GM19467 (cell line): ENCODE results near the gene ZNF407.
"Not testable (repeated sequence)": the region's sequence is repeated elsewhere in the genome, so short reads cannot be mapped to it uniquely, and the experiment has no call there.

Source experiments
- ATAC-seq: cut with Tn5 transposase; IDR thresholded peaks from one replicate; pipeline ENCODE4 v1.9.1; 2021; ENCODE audit warnings: mild to moderate bottlenecking, moderate library complexity; ENCODE audit not compliant: unreplicated experiment

The ZNF407 gene

DNA sequence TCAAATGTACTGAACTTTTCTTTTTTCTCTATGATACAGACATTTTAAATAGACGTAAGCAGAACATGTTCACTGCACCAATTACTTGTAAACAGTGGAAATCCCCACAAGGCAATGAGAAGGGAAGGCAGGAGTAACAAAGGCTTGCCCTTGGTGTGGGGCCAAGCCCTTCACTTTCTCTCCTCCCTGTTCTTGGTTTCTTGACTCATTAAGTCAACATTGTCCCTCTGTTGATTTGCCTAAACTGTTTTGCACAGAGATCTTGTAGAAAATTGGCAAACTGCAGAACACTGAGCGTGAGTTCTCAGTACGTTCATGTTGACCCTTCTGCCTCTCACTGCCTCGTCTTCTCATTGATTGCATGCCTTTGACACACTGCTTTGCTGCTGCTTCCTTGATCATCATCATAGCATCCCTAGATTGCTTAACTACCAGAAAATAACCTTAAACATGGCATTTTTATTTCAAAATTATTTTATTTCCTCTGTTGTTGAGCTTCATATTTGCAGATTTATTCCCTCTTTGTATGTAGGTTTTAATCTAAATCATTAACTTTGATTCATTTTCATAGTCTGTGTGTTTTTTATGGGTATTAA lies 353.6 kb downstream of the ZNF407 start:
- ATAC-seq = no peak

DNA sequence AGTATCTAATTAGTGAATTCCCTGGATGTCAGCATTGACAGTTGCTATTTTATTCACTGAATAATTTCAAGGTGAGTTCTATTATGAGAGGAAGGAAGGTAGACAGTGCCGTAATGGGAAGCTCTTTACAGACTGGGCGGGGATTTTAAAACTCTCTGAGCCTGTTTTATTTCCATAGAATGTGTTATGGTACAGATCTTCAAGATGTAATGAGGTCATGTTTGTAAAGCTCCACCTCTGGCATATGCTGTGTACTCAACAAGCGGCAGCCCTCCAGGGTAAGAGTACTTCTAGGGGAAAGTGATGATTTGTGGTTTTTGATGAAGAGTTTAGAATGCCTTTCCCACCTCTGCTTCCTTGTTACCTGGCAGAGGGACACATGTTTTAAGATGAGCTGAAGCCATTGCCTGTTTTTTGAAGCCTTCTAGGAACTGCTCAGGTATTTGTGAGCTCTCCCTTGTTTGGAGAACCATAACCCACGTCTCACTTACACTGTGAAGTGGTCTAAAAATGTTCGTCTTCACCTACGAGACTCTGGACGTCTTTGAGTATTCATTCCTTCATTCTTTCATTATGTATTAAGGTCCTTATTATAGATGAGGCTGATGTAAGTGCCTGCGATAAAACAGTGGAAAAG lies 360.0 kb downstream of the ZNF407 start:
- ATAC-seq = no peak

DNA sequence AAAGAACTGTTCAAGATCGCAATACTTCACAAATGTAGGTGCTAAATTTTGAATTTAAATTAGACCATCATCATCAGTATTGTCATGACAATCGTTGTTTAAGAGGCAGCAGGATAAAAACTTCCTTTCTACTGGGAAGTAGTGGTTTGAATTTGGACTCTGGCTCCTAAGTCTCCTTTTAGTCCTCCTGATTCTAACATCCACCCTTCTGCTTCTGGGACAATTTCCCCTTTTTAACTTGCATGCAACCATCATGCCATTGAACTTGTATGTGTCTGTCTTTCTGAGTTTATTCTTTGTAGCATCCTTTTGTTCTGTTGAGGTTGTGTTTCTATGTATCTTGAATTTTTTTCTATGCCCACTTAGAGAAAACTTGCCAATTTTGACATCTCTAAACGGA lies 361.5 kb downstream of the ZNF407 start:
- ATAC-seq = no peak

DNA sequence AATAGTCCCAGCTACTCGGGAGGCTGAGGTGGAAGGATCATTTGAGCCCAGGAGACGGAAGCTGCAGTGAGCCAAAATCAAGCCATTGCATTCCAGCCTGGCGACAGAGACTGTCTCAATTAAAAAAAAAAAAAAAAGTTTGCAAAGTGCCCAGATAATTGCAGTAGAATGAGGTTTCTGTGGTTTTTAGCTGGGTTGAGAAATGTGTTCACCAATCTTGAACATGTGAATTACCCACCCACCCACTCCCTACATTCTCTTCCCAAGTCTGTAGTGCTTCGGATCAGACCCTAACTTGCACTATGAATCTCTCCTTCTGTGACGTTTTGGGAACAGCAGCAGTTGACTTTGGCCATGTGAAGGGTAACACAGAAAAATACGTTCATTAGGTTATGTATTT lies 363.9 kb downstream of the ZNF407 start:
- no peak for ATAC-seq

DNA sequence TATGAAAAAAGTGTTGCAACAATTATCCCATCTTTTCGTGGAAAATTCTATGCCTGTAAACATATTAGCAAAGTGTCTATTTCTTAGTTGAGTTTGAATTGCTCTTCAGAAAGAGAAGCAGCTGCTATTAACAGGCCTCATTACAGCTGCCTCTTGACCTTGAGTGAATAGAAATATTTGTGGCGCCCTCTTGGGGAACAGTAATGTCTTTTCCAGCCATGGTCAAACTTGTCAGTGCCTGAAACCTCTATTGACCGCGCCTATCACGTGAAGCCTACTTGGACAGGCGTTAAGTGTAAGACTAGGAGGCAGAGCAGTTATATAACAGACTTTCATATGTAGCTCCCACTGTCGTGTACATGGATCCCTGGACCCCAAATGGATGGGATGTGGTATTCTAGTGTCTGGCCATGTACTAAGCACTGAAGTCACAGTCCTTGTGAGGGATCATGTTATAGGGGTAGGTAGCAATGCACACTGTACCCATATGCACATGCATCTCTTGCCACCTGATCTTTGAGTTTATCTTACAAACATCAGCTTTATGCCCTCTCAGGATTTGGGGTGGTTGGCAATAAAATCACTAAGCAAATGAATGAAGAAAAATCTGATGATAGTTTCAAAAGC lies 366.3 kb downstream of the ZNF407 start:
- ATAC-seq = peak; percentile 79

DNA sequence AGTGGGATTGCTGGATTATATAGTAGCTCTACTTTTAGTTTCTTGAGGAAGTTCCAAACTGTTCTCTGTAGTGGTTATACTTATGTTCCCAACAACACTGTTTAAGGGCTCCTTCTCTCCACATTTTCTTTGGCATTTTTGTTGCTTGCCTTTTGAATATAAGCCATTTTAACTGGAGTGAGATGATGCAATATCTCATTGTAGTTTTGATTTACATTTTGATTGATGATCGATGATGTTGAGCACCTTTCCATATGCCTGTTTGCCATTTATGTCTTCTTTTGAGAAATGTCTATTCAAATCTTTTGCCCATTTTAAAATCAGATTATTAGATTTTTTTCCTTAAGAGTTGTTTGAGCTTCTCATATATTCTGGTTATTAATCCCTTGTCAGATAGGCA lies 368.0 kb downstream of the ZNF407 start:
- no peak for ATAC-seq

DNA sequence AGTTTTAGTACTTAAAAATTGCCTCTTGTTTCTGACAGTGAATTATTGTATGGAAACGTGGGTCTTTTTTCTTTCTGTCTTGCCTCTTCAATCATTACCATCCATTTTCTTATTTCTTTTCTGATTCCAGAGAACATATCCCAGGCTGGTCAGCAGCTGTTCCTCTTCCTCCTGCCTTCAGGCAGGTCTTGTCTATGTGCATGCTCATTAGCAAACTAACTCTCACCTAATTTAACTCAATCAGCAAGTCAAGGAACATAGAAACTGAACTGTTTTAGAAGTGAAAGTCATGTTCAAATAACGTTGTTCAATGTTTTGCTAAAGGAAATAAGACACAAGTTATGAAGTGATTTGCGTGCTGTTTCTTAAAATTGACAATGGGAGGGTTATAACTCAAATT lies 369.8 kb downstream of the ZNF407 start:
- ATAC-seq = no peak

DNA sequence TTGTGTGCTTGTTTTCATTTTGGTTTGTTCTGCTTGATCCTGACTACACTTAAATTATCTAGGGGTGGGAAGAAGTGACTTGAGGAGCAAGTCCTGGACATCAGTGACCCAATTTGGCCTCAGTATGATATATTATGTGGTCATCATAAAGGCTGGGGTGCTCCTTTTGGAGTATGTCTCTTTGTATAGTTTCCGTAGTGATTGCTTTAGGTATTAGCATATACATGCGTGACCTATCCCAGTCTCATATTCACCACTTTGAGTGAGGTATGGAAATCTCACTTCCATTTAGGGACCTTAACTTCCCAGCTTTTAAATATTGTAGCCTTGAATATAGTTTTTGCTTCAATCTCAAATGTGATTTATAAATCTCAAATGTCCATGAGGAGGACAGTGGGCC lies 370.3 kb downstream of the ZNF407 start:
- ATAC-seq = no peak

DNA sequence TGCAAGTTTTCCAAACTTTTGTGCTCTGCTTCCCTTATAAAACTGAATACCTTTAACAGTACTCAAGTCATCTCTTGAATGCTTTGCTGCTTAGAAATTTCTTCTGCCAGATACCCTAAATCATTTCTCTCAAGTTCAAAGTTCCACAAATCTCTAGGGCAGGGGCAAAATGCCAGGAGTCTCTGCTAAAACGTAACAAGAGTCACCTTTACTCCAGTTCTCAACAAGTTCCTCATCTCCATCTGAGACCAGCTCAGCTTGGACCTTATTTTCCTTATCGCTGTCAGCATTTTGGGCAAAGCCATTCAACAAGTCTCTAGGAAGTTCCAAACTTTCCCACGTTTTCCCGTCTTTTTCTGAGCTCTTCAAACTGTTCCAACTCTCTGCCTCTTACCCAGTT lies 373.7 kb downstream of the ZNF407 start:
- not testable (repeated sequence) for ATAC-seq

DNA sequence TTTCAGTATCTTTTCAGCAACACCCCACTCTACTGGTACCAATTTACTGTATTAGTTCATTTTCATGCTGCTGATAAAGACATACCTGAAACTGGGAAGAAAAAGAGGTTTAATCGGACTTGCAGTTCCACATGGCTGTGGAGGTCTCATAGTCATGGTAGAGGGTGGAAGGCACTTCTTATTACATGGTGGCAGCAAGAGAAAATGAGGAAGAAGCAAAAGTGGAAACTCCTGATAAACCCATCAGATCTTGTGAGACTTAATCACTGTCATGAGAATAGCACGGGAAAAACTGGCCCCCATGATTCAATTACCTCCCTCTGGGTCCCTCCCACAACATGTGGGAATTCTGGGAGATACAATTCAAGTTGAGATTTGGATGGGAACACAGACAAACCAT lies 374.1 kb downstream of the ZNF407 start:
- not testable (repeated sequence) for ATAC-seq

DNA sequence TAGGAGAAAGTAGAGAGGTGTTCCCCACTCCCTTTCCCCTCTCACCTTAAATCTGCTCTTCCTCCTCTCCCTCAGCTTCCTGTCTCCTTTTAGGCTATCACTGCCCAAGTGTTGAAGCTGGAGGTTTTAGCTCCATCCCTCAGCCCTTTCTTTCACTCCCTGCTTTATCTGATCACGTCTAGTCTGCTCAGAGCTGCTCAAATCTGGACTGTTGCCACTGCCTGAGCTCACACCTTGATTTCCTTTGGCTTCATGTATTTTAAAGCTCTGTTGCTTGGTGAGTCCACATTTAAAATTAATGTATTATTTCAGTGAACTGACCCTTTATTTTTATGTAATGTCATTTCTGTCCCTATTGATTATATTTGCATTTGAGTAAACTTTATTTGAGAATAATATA lies 374.7 kb downstream of the ZNF407 start:
- no peak for ATAC-seq

DNA sequence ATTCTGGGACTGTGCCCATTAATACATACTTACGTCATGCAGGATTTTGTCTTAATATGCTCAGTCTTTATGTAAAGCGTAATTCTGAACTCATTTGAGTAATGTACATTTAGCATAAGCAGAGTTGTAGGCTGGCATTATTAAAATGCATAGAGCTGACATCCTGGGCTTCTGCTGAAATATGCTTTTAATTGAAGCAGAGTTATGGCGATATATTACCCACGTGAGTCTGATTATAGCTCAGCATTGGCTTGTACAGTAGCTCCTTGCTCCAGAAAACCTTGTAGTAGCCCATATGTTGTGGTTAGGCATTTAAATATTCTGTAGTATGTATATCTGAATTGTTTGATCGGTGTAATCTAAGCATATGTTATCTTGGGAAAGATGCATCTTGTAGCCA lies 377.3 kb downstream of the ZNF407 start:
- ATAC-seq = no peak

DNA sequence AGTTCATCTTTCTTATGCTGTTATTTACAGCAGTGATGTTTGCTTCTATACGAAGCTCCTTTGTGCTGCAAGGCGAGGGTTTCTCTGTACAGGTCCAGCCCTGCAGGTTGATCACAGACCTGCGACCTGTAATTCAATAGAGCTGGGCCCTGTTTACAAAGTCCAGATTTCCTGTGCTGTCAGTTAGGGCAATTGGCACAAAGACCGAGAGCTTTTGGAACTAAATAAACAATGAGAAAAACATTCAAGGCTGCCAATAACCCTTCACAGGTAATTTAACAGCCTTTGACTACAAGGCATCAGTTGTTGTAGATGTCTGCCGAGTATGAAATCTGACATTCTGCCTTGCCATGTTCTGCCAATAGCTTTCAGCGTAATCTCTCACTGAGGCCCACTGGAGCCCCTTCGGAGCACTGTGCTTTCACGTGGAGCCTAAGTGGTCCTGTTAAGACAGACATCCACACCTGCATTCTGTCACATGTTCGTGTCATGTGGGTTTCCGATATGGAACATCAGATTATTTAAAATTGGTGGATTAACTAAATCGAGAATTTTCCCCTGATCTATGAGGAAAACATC lies 378.8 kb downstream of the ZNF407 start:
- no peak for ATAC-seq

DNA sequence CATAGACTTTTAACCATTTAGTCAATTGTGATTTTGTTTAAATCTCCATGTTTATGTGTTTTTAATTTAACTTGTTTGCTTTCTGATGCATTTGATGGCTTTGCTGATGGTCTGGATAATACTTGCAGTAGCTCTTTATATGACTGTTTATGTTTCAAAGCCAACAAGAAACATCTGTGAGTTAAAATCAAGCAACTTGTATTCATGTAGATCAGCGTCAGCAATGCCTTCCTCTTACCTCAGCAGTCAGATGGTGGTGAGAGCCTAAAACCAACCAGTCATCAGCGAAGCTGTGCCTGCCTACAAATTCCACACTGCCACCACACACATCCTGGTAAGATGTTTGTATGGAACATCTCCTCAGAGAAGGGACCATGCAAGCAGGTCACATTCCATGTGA lies 379.4 kb downstream of the ZNF407 start:
- no peak for ATAC-seq

DNA sequence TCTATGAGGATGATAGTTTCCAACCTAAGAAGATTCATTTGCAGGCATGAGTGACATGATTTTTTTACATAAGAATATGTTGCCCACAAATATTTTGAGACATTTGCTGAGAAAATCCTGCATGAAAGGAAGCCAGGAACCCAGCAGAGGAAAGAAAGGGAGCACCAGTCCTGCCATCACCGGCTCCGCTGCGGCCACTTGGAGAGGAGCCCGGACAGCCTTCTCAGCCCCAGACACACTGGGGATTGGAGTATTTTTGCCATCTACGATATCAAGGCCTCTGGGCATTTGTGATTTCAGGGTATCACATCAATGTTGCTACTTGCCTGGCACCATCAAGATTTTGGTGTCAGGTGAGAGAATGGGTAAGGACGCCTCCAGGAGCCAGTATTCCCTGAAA lies 383.0 kb downstream of the ZNF407 start:
- ATAC-seq = no peak

DNA sequence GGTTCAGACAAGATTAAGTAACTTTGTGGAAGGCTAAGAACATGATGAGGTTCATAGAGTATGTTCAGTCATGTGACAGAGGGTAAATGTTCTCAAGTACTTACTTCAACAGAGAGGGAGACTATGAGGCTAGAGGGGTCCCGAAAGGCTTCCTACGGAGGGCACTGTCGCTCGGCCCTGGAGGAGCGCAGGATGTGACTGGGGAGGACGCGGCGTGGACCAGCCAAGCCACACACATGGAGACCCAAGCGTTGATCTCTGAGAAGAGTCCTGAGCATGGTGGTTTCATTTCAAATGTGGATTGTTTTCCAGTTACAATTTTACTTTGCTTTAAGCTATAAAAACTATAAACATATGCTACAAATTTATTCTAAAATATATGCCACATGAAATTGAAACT lies 383.8 kb downstream of the ZNF407 start:
- no peak for ATAC-seq

DNA sequence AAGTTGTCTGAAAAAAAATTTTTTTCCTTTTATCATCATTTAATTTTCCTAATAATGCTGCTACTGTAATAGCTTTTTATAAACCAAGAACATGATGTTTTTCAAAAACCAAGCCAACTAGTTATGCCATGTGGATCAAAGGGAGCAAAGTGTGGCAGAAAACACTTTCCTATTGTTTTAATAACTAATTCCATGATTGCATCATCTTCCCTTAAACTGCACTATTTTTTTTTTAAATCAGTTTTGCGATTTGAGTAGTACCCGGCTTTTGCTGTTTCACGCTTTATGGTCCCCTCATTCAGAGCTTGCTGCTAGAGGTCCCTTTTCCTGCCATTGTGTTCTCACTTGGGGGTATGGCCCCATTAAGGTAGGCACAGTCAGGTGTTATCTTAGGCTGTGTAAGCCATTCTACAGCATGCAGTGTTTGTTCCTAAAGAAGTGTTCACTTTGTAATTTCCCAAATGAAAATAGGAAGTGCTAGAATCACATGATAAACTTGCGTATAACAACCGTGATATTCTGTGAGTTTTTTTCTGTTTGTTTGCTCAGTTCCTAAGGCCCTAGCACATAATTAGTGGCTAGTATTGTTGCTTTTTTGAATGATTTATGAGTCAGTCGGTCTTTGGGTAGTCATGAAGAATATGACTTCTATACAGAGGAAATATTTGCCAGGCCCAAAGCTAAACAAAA lies 385.4 kb downstream of the ZNF407 start:
- ATAC-seq = no peak

DNA sequence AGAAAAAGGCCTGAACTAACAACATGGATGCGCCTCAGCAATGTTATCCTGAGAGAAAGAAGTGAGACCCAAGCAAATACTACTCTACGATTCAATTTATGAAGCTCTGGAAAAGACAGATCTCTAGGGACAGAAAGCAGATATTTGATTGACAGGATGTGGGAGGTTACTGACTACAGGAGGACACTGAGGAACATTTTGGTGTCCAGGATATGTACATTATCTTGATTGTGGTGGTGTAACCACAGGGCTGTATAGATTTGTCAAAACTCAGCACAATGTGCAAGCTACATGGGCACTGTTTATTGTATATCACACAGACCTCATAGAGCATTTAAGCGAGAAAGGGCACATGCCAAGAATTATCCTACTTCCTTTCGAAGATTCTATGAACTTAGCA lies 391.5 kb downstream of the ZNF407 start:
- no peak for ATAC-seq

DNA sequence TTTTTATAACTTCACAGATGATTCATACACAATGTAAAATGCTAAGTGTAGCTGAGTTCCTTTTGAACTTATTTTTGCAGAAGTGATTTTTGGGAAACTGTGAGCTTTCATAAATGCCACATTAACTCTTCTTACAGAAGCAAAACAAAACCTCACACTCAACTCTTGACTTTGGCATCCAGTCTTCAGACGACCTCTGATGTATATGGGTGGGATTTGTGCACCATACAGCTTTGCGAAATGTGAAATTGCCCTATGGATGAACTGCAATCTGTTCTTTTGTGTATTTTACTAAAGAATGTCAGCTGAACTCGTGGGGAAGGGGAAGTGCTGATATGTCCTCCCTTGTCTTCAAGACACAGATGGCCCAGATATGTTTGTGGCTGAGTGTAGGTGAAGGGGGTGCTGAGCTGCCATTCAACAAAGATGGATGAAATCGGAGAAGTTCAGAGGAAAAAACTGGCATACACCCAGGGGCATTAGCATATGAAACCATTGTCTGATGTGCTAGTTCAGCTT lies 393.0 kb downstream of the ZNF407 start:
- no peak for ATAC-seq

DNA sequence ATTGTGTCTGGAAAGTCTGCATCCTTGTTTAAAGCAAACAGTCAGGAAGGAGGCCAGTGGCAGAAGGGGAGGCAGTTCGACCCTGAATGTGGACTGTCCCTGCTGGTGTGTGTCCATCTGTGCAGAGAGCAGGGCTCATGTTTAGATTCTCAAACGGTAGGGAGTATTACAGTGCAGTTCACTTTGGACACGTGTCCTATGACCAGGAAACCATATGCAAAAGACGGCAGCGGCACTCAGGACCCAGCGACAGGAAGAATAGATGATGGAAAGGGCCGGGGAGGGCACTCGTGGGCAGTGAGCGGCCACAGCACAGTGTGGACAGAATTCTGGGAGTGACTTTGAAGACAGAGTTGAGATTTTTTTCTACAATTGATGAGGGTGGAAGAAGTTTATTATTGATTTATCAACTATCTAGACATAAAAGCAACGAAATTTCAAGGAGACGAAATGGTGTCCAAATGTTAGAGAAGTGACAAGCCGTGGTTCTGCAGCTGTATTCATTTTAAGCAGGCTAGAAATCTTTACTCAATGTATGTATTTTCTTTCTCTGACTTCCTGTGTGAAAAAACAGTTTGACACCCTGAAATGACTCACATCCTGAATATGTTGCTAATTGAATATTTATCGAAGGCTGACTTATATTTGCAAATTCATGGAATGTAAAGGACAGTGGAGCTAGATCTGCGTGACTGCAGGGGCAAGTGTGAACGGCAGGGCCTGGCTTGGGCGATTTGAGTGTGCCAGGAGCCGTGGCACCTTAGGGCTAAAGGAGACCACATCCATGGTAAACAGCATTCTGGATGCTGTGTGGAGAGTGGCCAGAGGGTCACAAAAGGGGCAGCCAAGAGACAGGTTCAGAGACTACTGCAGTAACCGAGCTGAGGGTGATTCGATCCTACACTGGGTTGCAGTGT lies 397.1 kb downstream of the ZNF407 start:
- ATAC-seq = peak; percentile 81

DNA sequence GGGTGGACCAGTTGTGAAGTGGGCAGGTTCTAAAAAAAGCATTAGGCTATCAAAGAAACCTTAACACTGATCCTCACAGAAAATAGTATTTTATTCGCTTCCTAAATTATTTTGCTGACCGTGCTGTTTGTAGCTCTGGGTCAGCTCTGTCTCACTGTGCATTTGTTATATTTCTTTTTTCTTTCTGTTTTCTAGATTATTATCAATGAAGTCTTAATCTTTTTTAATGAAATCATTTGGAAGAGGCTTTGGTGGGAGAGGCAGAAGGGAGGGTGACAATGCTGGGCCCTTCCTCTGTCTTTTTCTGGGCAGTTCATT lies 397.7 kb downstream of the ZNF407 start:
- no peak for ATAC-seq
